Lung (tissue), 12 donors: ENCODE measurements around the gene TBC1D7. TPM values are rescaled to one million over a fixed set of nuclear protein-coding genes. Genes with fewer than 3 reads are reported as not detected.
A peak's percentile ranks its signal among the peaks of the same experiment; 100 is the strongest.

Source experiments
- ATAC-seq: fragments of 200-7000 bp; cut with Tn5 transposase; one replicate; pipeline ENCODE4 v1.9.1; 2020; ENCODE audit warnings: moderate number of reproducible peaks; ENCODE audit not compliant: insufficient read depth, low FRiP score
- DNase-seq, 3 donors: peaks; one replicate each; pipeline ENCODE4 v3.0.0-alpha.2; 2013 to 2017
- H3K27ac ChIP-seq, 2 donors: one replicate each; pipeline ENCODE4 v1.5.1; 2013; ENCODE audit warnings: mild to moderate bottlenecking in 2 of 2, moderate library complexity in 2 of 2, control low read depth in 1 of 2, inconsistent platforms in 1 of 2, low read depth in 1 of 2, low read length in 1 of 2
- H3K27me3 ChIP-seq, 3 donors: one replicate each; pipeline ENCODE4 v1.5.1; 2013; ENCODE audit warnings: low read length in 2 of 3; ENCODE audit not compliant: control insufficient read depth in 3 of 3, insufficient read depth in 3 of 3
- H3K36me3 ChIP-seq, 4 donors: one replicate each; pipeline ENCODE4 v1.5.1; 2013; ENCODE audit warnings: low read length in 4 of 4, mild to moderate bottlenecking in 1 of 4, moderate library complexity in 1 of 4; ENCODE audit not compliant: control insufficient read depth in 4 of 4, insufficient read depth in 4 of 4
- H3K4me1 ChIP-seq, 5 donors: one replicate each; pipeline ENCODE4 v1.5.1; 2013; ENCODE audit warnings: low read length in 5 of 5, mild to moderate bottlenecking in 2 of 5, moderate library complexity in 1 of 5; ENCODE audit not compliant: control insufficient read depth in 5 of 5, insufficient read depth in 5 of 5
- H3K4me3 ChIP-seq: one replicate; pipeline ENCODE4 v1.5.1; 2013; ENCODE audit warnings: mild to moderate bottlenecking, control low read depth, moderate library complexity
- H3K9ac ChIP-seq, 2 donors: one replicate each; pipeline ENCODE4 v1.5.1; 2013; ENCODE audit warnings: low read length in 2 of 2, control low read depth in 1 of 2; ENCODE audit not compliant: insufficient read depth in 1 of 2
- H3K9me3 ChIP-seq, 4 donors: one replicate each; pipeline ENCODE4 v1.5.1; 2013; ENCODE audit warnings: low read length in 3 of 4, mild to moderate bottlenecking in 1 of 4, moderate library complexity in 1 of 4; ENCODE audit not compliant: control insufficient read depth in 4 of 4, insufficient read depth in 3 of 4
- CTCF ChIP-seq: IDR thresholded peaks from 2 replicates; pipeline ENCODE4 v1.5.1; 2012; ENCODE audit warnings: mild to moderate bottlenecking; ENCODE audit errors: control extremely low read depth, extremely low read depth
- WGBS, 2 donors: extraction: QIAGEN DNeasy Blood & Tissue Kit; methylation state at CpG; one replicate each; pipeline ENCODE4 v1.1.7; 2013; 5-methylcytosine and 5-hydroxymethylcytosine counted together
- polyA plus RNA-seq, 2 donors: library from polyadenylated mRNA; stranded (reverse); fragments of 200-250 nt; gene quantifications; one replicate each; pipeline ENCODE4 v1.2.1, GENCODE V29; 2013
- total RNA-seq, 2 donors: library from RNA; depleted of rRNA in 1 of 2; stranded (reverse); fragments of >200 nt in 1 of 2; gene quantifications; one replicate each; pipeline ENCODE4 v1.2.1, GENCODE V29; 2014 to 2021
- donor health status: control.
- donor health status: control.
- donor health status: Bipolar disorder and iron deficiency.
- donor health status: healthy.
- donor health status: DM: yes; HTN: yes; CAD: no.

TBC1D7 gene
- total and polyA plus RNA-seq, 4 donors: 17.1 to 30.1 (median 19.9) TPM

DNA sequence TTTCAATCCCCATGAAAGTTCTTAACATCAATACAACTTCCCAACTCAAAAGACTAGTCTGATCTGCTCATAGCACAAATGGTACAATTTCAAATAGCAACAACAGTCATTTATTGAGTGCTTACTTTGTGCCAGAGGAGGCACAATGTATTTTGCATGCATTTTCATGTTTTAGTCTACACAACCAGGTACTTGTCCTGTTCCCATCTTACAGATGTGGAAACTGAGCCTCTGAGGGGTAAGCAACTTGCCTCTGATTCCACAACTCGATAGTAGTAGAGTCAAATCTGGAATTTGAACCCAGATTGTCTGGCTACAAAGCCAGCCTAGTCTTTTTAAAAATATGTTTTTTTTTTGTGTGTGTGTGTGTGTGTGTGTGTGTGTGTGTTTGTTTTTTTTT is 45.6 kb upstream of the TBC1D7 start:
- Histone ChIP-seq H3K4me1 (peaks cover 0 to 15% (median 4%) of the 10 kb centered on the region in 5 donors), H3K36me3 (peaks cover 0 to 2% (median 0%) of the 10 kb centered on the region in 4 donors), H3K27ac (no peak overlapping the region), H3K27me3 (no peaks in the 10 kb centered on the region), H3K9me3 (peaks cover 0 to 1% (median 0%) of the 10 kb centered on the region in 4 donors), H3K4me3 (no peak overlapping the region), H3K9ac (no peak overlapping the region)
- 95 to 100% methylated on average over 1 of the region's 1 CpG for WGBS, 2 donors
- no peak for TF ChIP-seq CTCF
- DNase-seq (no peak), ATAC-seq (no peak)

DNA sequence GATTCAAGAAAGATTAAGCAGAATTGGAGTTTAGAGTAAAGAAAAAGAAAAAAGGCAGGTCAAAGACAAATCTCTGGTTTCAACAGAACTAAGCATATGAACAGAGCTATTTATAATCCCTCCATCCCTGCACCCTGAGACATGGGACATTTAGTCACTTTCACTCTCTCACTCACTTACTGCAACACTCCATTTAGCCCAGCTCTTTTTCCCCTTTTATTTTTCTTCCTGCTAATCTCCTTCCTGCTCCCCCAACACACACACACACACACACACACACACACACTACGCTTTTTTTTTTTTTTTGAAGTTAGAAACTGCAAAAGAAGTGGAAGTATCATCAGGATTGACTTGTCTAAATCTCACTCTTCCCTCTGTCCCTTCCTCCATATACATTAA is 45.1 kb upstream of the TBC1D7 start:
- WGBS, 2 donors: 40 to 50% methylated on average over 1 of the region's 1 CpG
- no peak for ATAC-seq
- Histone ChIP-seq H3K9me3 (peaks cover 0 to 1% (median 0%) of the 10 kb centered on the region in 4 donors), H3K36me3 (peaks cover 0 to 2% (median 0%) of the 10 kb centered on the region in 4 donors), H3K4me1 (peaks cover 0 to 15% (median 4%) of the 10 kb centered on the region in 5 donors), H3K27ac (no peak overlapping the region), H3K9ac (no peak overlapping the region), H3K4me3 (no peak overlapping the region), H3K27me3 (no peaks in the 10 kb centered on the region)
- no peak for TF ChIP-seq CTCF
- peak in 2 of 3 donors; percentile 35 to 70 for DNase-seq

DNA sequence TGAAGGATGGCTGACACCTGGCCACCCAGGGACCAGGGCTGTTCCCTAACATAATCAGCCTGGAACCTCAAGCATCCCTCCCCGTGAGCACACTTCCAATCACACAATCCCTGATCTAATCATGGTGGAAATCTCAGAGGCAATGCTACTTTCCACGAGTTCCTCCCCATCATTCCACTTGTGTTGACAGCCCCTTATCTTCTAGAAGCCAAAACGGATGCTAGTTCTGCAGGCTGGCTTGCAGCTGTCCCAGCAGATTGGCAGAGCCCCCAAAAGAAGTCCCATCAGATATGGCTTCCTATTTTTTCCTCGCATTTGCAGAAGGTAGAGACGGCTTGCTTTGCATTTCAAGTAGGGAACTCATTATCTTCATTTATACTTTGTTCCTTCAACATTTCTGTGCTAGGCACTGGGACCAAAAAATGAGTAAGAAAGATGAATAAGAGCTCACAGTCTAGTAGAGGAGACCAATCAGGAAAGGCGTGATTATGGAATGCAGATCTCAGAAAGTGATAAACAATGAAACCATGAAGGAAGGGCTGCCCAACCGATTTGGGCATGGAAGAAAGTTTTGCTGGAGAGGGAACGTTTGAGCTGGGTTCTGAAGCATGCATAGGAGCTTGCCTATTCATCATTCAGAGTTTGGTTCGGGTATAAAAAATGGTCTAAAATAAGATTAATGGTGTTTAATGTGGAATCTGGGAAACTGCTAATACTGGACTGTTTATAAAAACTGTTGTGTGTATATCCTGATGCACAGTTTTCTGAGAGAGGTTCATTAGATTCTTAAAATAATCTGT is 44.6 kb upstream of the TBC1D7 start:
- ATAC-seq: no peak
- TF ChIP-seq CTCF: no peak
- H3K4me1 ChIP-seq: peaks cover 0 to 16% (median 6%) of the 10 kb centered on the region in 5 donors
- H3K9me3 ChIP-seq: peaks cover 0 to 1% (median 0%) of the 10 kb centered on the region in 4 donors
- no peaks in the 10 kb centered on the region for H3K27me3 ChIP-seq
- H3K36me3 ChIP-seq: no peaks in the 10 kb centered on the region
- H3K4me3 ChIP-seq: no peak overlapping the region
- WGBS, 2 donors: 56 to 68% methylated on average over 9 of the region's 9 CpGs
- no peak overlapping the region for H3K27ac ChIP-seq
- DNase-seq: no peak
- H3K9ac ChIP-seq: no peak overlapping the region
